GM12878 (cell line): ENCODE results near the gene PPP1R18. TPM values are rescaled to one million over a fixed set of nuclear protein-coding genes. Genes with fewer than 3 reads are reported as not detected.
A peak's percentile ranks its signal among the peaks of the same experiment; 100 is the strongest.

Source experiments
- ATAC-seq: fragments of 200-7000 bp; cut with Tn5 transposase; 3 replicates; pipeline ENCODE4 v1.9.1; 2020; ENCODE audit warnings: mild to moderate bottlenecking, moderate library complexity
- BruUV-seq: library from RNA; stranded (reverse); fragments of 400-500 nt; replicated peaks from 2 replicates; lab custom pipeline; 2021; lab: Mats Ljungman, UMichigan
- CTCF ChIA-PET: fragments of 300-600 bp; sonication (Branson Sonifier 250); formaldehyde crosslinking; extraction: SDS; loops from one replicate; lab custom pipeline; 2021; ENCODE audit warnings: inconsistent platforms; lab: Yijun Ruan, JAX
- POLR2A ChIA-PET: fragments of 350-600 bp; formaldehyde crosslinking; extraction: SDS; loops from one replicate; lab custom pipeline; 2021; ENCODE audit warnings: inconsistent platforms; lab: Charles Lee
- RAD21 ChIA-PET: fragments of 300-600 bp; sonication (Branson Sonifier 250); formaldehyde crosslinking; loops from one replicate; lab custom pipeline; 2023; ENCODE audit warnings: antibody characterized with exemption; ENCODE audit not compliant: unreplicated experiment; lab: Charles Lee
- SMC1A ChIA-PET: fragments of 300-600 bp; sonication (Branson Sonifier 250); formaldehyde crosslinking; loops from one replicate; lab custom pipeline; 2023; ENCODE audit not compliant: unreplicated experiment, uncharacterized antibody; lab: Charles Lee
- DNase-seq: peaks from one replicate; pipeline ENCODE4 v3.0.0-alpha.2; 2011; ENCODE audit warnings: low read depth, low spot score
- FAIRE-seq: peaks from 3 replicates; lab custom pipeline; 2011; peaks lifted over from hg19 to GRCh38; lab: Jason Lieb, UNC
- H2AFZ ChIP-seq: 2 replicates; pipeline ENCODE4 v1.6.0; 2011; ENCODE audit warnings: low read depth, low read length, control low read depth; ENCODE audit not compliant: control insufficient read depth
- H3K27ac ChIP-seq: 2 replicates; pipeline ENCODE4 v1.5.1; 2011; ENCODE audit warnings: control low read depth; ENCODE audit not compliant: control insufficient read depth, insufficient read depth
- H3K27me3 ChIP-seq, 2 experiments: replicated peaks in 1 of 2; 2 replicates each; pipeline versions ENCODE4 v1.6.0 to v1.6.1; 2011; ENCODE audit warnings: low read length in 1 of 2; ENCODE audit not compliant: control insufficient read depth in 2 of 2, insufficient read depth in 2 of 2
- H3K36me3 ChIP-seq, 2 experiments: 2 replicates each; pipeline ENCODE4 v1.5.1; 2011; ENCODE audit warnings: low read length in 1 of 2; ENCODE audit not compliant: control insufficient read depth in 2 of 2, insufficient read depth in 2 of 2
- H3K4me1 ChIP-seq: 2 replicates; pipeline ENCODE4 v1.6.1; 2011; ENCODE audit warnings: mild to moderate bottlenecking, low read length, moderate library complexity, mixed read lengths; ENCODE audit not compliant: control insufficient read depth, insufficient read depth
- H3K4me2 ChIP-seq: 2 replicates; pipeline ENCODE4 v1.6.0; 2011; ENCODE audit warnings: control low read depth; ENCODE audit not compliant: control insufficient read depth, insufficient read depth
- H3K4me3 ChIP-seq: fragments of 200-600 bp; sonication (generic); 2 replicates; pipeline ENCODE4 v1.5.1; 2016
- H3K79me2 ChIP-seq: 2 replicates; pipeline ENCODE4 v1.6.0; 2011; ENCODE audit warnings: low read length; ENCODE audit not compliant: control insufficient read depth, insufficient read depth
- H3K9ac ChIP-seq: 2 replicates; pipeline ENCODE4 v1.8.0; 2011; ENCODE audit warnings: low read length, control low read depth, mixed read lengths; ENCODE audit not compliant: control insufficient read depth, insufficient read depth
- H3K9me3 ChIP-seq: replicated peaks from 3 replicates; pipeline ENCODE4 v1.5.1; 2011; ENCODE audit warnings: mild to moderate bottlenecking, low read length; ENCODE audit not compliant: control insufficient read depth, insufficient read depth
- H4K20me1 ChIP-seq: 2 replicates; pipeline ENCODE4 v1.6.0; 2011; ENCODE audit not compliant: control insufficient read depth, insufficient read depth
- HDAC2 ChIP-seq: fragments of 200-600 bp; sonication (generic); IDR thresholded peaks from 2 replicates; pipeline ENCODE4 v1.6.1; 2017
- LARP7 ChIP-seq: fragments of 450-650 bp; IDR thresholded peaks from 2 replicates; pipeline ENCODE4 v1.6.1; 2017; ENCODE audit warnings: mild to moderate bottlenecking
- SIX5 ChIP-seq: IDR thresholded peaks from 2 replicates; pipeline ENCODE4 v1.6.1; 2011; ENCODE audit warnings: mild to moderate bottlenecking, low read depth, low read length, moderate library complexity; ENCODE audit not compliant: severe bottlenecking
- SMAD1 ChIP-seq: fragments of 450-650 bp; IDR thresholded peaks from 2 replicates; pipeline ENCODE4 v1.6.1; 2018; ENCODE audit warnings: mild to moderate bottlenecking, low read depth; ENCODE audit not compliant: partially characterized antibody
- SREBF1 ChIP-seq: IDR thresholded peaks from 2 replicates; pipeline ENCODE4 v1.6.1; 2012; ENCODE audit warnings: mild to moderate bottlenecking, low read length
- ZBED1 ChIP-seq: IDR thresholded peaks from 2 replicates; pipeline ENCODE4 v1.6.1; 2016; ENCODE audit warnings: borderline replicate concordance
- WGBS: methylation state at CpG from one replicate; pipeline ENCODE4 v1.1.6; 2016; ENCODE audit warnings: low lambda C conversion rate; ENCODE audit not compliant: insufficient replicate concordance, insufficient coverage; ENCODE audit errors: missing lambda C conversion rate; 5-methylcytosine and 5-hydroxymethylcytosine counted together
- in situ Hi-C: fragments of 300-500 bp; cut with MboI; formaldehyde crosslinking; loops from 9 replicates; pipeline ENCODE4 v1.14.3; 2018; ENCODE audit warnings: mixed read lengths
- intact Hi-C: fragments of 100-400 bp; cut with micrococcal nuclease; formaldehyde crosslinking; loops from one replicate; pipeline ENCODE4 v1.14.2; 2022; ENCODE audit not compliant: unreplicated experiment
- polyA plus RNA-seq, 11 experiments: library from polyadenylated mRNA; depleted of rRNA in 4 of 11; unstranded in 6 of 11; stranded (reverse) in 5 of 11; fragments of >200 nt; fragmentation: Nextera tagmentation in 4 of 11; fragmentation: Illumina TruSeq in 1 of 11; extraction: Ambion mirVana in 4 of 11; extraction: Trizol in 1 of 11; gene quantifications; 1 replicate in 1 of 11; 2 replicates in 10 of 11; pipeline versions ENCODE4 v1.2.1 to v1.2.3, GENCODE V29; 2011 to 2016; ENCODE audit warnings: inconsistent platforms in 2 of 11, missing spikeins in 2 of 11, low read depth in 1 of 11
- total RNA-seq, 4 experiments: library from RNA; depleted of rRNA in 3 of 4; stranded (reverse); fragments of >200 nt in 3 of 4; fragmentation: Illumina TruSeq in 1 of 4; extraction: Trizol in 1 of 4; gene quantifications; 2 replicates each; pipeline versions ENCODE4 v1.2.1 to v1.2.3, GENCODE V29; 2013 to 2021
- TF ChIP-seq, protein P1 (sequence below): fragments of 450-650 bp; IDR thresholded peaks from 2 replicates; pipeline ENCODE4 v1.6.1; 2016; ENCODE audit warnings: mild to moderate bottlenecking, moderate library complexity, borderline replicate concordance
- TF ChIP-seq, protein P2 (sequence below): fragments of 150-350 bp; IDR thresholded peaks from 2 replicates; pipeline ENCODE4 v1.6.1; 2016; ENCODE audit warnings: low read depth, low read length
- TF ChIP-seq, protein P3 (sequence below): fragments of 450-650 bp; IDR thresholded peaks from 2 replicates; pipeline ENCODE4 v1.6.1; 2016; ENCODE audit warnings: mild to moderate bottlenecking

Gene PPP1R18
- total and polyA plus RNA-seq, 10 of the 15 experiments (the other 5 are each of a cell fraction or from before 2014, with no cell fraction given): 21.0 to 119 (median 52.6) TPM

- TF ChIP-seq, protein P1, sequence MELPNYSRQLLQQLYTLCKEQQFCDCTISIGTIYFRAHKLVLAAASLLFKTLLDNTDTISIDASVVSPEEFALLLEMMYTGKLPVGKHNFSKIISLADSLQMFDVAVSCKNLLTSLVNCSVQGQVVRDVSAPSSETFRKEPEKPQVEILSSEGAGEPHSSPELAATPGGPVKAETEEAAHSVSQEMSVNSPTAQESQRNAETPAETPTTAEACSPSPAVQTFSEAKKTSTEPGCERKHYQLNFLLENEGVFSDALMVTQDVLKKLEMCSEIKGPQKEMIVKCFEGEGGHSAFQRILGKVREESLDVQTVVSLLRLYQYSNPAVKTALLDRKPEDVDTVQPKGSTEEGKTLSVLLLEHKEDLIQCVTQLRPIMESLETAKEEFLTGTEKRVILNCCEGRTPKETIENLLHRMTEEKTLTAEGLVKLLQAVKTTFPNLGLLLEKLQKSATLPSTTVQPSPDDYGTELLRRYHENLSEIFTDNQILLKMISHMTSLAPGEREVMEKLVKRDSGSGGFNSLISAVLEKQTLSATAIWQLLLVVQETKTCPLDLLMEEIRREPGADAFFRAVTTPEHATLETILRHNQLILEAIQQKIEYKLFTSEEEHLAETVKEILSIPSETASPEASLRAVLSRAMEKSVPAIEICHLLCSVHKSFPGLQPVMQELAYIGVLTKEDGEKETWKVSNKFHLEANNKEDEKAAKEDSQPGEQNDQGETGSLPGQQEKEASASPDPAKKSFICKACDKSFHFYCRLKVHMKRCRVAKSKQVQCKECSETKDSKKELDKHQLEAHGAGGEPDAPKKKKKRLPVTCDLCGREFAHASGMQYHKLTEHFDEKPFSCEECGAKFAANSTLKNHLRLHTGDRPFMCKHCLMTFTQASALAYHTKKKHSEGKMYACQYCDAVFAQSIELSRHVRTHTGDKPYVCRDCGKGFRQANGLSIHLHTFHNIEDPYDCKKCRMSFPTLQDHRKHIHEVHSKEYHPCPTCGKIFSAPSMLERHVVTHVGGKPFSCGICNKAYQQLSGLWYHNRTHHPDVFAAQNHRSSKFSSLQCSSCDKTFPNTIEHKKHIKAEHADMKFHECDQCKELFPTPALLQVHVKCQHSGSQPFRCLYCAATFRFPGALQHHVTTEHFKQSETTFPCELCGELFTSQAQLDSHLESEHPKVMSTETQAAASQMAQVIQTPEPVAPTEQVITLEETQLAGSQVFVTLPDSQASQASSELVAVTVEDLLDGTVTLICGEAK: no peak
- TF ChIP-seq SREBF1: no peak
- TF ChIP-seq SIX5: no peak
- TF ChIP-seq HDAC2: no peak
Measured at GRCh38 chr6:30687659-30688431, 1.4 kb upstream of the PPP1R18 start (continued).

GRCh38 chr6:30686908-30687658 is 638 bp upstream of the PPP1R18 start:
- BruUV-seq: no TSS peak
- Histone ChIP-seq H2AFZ (peak overlapping the region; percentile 38), H3K9me3 (no peaks in the 10 kb centered on the region), H3K4me1 (peaks cover 15% of the 10 kb centered on the region), H3K4me2 (peak overlapping the region; percentile 70), H3K36me3 (no peaks in the 10 kb centered on the region), H3K4me3 (peak overlapping the region; percentile 100), H3K79me2 (peaks cover 86% of the 10 kb centered on the region), H4K20me1 (no peaks in the 10 kb centered on the region), H3K27ac (peak overlapping the region; percentile 96), H3K9ac (peak overlapping the region; percentile 75), H3K27me3 (no peaks in the 10 kb centered on the region)
- in situ Hi-C loops: no loop called here
- WGBS: under 1% methylated on average over 39 of the region's 52 CpGs
- ChIA-PET RAD21 (interaction anchor here (0.7 to 6.4 kb wide), 5 partner anchors 8 to 226 kb away, joined by 3 to 114 read pairs (median 8); partner anchors contain the start of genes MDC1, TUBB and VARS2), SMC1A (interaction anchor here (1.2 to 6.9 kb wide), 8 partner anchors 8 to 124 kb away, joined by 3 to 73 read pairs (median 10); partner anchors contain the start of genes MDC1, MRPS18B and PPP1R10), POLR2A (interaction anchor here (0.9 to 6.1 kb wide), 8 partner anchors 7 to 78 kb away, joined by 5 to 167 read pairs (median 14); partner anchors contain the start of genes DHX16, MDC1 and TUBB), CTCF (interaction anchor here (0.7 to 4.8 kb wide), 7 partner anchors 8 to 234 kb away, joined by 3 to 64 read pairs (median 17); partner anchors contain the start of genes DHX16, MDC1 and TUBB)
- FAIRE-seq: peak; percentile 93
- ATAC-seq: peak; percentile 64
- intact Hi-C loops: loop anchor here (1.0 to 2.0 kb wide), 2 partner anchors 30 to 72 kb away; partner anchors contain the start of gene MDC1
- DNase-seq: peak; percentile 94
- TF ChIP-seq, protein P2, sequence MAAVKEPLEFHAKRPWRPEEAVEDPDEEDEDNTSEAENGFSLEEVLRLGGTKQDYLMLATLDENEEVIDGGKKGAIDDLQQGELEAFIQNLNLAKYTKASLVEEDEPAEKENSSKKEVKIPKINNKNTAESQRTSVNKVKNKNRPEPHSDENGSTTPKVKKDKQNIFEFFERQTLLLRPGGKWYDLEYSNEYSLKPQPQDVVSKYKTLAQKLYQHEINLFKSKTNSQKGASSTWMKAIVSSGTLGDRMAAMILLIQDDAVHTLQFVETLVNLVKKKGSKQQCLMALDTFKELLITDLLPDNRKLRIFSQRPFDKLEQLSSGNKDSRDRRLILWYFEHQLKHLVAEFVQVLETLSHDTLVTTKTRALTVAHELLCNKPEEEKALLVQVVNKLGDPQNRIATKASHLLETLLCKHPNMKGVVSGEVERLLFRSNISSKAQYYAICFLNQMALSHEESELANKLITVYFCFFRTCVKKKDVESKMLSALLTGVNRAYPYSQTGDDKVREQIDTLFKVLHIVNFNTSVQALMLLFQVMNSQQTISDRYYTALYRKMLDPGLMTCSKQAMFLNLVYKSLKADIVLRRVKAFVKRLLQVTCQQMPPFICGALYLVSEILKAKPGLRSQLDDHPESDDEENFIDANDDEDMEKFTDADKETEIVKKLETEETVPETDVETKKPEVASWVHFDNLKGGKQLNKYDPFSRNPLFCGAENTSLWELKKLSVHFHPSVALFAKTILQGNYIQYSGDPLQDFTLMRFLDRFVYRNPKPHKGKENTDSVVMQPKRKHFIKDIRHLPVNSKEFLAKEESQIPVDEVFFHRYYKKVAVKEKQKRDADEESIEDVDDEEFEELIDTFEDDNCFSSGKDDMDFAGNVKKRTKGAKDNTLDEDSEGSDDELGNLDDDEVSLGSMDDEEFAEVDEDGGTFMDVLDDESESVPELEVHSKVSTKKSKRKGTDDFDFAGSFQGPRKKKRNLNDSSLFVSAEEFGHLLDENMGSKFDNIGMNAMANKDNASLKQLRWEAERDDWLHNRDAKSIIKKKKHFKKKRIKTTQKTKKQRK: no peak
- TF ChIP-seq LARP7 (peak; percentile 84), SMAD1 (peak; percentile 58), ZBED1 (no peak; the same call in 1 of the 2 replicates)
- TF ChIP-seq, protein P3, sequence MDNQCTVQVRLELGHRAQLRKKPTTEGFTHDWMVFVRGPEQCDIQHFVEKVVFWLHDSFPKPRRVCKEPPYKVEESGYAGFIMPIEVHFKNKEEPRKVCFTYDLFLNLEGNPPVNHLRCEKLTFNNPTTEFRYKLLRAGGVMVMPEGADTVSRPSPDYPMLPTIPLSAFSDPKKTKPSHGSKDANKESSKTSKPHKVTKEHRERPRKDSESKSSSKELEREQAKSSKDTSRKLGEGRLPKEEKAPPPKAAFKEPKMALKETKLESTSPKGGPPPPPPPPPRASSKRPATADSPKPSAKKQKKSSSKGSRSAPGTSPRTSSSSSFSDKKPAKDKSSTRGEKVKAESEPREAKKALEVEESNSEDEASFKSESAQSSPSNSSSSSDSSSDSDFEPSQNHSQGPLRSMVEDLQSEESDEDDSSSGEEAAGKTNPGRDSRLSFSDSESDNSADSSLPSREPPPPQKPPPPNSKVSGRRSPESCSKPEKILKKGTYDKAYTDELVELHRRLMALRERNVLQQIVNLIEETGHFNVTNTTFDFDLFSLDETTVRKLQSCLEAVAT: peak; percentile 72
